ENCODE data around the gene KDM7A.
"Not testable (repeated sequence)": the region's sequence is repeated elsewhere in the genome, so short reads cannot be mapped to it uniquely, and the experiment has no call there.

The KDM7A gene

DNA sequence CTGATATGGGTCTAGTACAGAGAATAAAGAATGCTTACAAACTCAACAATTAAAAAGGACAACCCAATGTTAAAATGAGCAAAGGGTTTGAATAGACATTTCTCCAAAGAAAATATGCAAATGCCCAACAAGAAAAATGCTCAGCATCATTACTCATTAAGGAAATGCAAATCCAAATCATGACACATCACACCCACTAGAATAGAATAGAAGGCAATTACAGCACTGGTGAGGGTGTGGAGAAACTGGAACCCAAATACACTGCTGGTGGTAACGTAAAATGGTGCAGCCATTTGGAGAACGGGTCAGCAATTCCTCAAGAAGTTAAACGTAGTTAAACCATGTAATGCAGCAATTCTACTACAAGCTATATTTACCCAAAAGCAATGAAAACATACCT, 53.8 kb downstream of the KDM7A start:
- peaks cover 19 to 56% (median 42%) of the 10 kb centered on the region in 3 donors for H3K36me3 ChIP-seq
- H3K9me3 ChIP-seq: no peaks in the 10 kb centered on the region
- H3K4me3 ChIP-seq: no peak overlapping the region
- DNase-seq: no peak
- H3K27me3 ChIP-seq: no peaks in the 10 kb centered on the region
- intact Hi-C loops (cut with DNase I; ENCODE audit: low total_unique reads): no loop called here
- no peaks in the 10 kb centered on the region for H3K4me1 ChIP-seq
- TF ChIP-seq, protein P1, sequence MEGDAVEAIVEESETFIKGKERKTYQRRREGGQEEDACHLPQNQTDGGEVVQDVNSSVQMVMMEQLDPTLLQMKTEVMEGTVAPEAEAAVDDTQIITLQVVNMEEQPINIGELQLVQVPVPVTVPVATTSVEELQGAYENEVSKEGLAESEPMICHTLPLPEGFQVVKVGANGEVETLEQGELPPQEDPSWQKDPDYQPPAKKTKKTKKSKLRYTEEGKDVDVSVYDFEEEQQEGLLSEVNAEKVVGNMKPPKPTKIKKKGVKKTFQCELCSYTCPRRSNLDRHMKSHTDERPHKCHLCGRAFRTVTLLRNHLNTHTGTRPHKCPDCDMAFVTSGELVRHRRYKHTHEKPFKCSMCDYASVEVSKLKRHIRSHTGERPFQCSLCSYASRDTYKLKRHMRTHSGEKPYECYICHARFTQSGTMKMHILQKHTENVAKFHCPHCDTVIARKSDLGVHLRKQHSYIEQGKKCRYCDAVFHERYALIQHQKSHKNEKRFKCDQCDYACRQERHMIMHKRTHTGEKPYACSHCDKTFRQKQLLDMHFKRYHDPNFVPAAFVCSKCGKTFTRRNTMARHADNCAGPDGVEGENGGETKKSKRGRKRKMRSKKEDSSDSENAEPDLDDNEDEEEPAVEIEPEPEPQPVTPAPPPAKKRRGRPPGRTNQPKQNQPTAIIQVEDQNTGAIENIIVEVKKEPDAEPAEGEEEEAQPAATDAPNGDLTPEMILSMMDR (IDR thresholded peaks at IDR 0.05): no peak
- no peak overlapping the region for H3K27ac ChIP-seq

DNA sequence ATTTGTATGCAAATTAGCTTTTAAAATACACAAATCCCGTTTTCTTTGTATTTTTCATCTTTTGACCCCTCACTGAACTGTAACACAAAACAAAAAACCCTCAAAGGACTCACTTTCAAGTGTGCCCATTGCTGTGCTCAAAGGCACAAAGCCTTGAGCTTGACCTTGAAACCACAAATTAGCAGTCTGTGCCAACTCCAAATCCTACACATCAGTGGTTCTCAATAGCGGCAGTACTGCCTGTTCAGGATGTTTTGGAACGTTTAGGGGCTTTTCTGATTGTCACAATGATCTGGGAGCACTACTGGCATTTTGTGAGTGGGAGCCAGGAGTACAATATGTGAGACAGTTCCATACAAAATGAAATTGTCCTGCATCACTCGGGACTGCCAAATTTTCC, 55.5 kb downstream of the KDM7A start:
- Histone ChIP-seq H3K4me3 (no peak overlapping the region), H3K27ac (no peak overlapping the region), H3K4me1 (no peaks in the 10 kb centered on the region), H3K27me3 (no peaks in the 10 kb centered on the region), H3K36me3 (peaks cover 19 to 58% (median 32%) of the 10 kb centered on the region in 3 donors), H3K9me3 (no peaks in the 10 kb centered on the region)
- intact Hi-C loops (cut with DNase I; ENCODE audit: low total_unique reads): no loop called here
- no peak for DNase-seq
- TF ChIP-seq, protein P1 (IDR thresholded peaks at IDR 0.05): no peak

DNA sequence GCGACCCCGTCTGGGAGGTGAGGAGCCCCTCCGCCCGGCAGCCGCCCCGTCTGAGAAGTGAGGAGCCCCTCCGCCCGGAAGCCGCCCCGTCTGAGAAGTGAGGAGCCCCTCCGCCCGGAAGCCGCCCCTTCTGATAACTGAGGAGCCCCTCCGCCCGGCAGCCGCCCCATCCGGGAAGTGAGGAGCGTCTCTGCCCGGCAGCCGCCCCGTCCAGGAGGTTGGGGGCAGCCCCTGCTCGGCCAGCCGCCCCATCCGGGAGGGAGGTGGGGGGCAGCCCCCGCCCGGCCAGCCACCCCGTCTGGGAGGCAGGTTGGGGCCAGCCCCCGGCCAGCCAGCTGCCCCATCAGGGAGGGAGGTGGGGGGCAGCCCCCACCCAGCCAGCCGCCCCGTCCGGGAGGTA, 62.0 kb downstream of the KDM7A start:
- intact Hi-C loops (cut with DNase I; ENCODE audit: low total_unique reads); H3K27me3 ChIP-seq; H3K27ac ChIP-seq; H3K4me3 ChIP-seq; DNase-seq; H3K4me1 ChIP-seq; H3K9me3 ChIP-seq: not testable (repeated sequence)
- peaks cover 28 to 53% (median 53%) of the 10 kb centered on the region in 3 donors for H3K36me3 ChIP-seq

DNA sequence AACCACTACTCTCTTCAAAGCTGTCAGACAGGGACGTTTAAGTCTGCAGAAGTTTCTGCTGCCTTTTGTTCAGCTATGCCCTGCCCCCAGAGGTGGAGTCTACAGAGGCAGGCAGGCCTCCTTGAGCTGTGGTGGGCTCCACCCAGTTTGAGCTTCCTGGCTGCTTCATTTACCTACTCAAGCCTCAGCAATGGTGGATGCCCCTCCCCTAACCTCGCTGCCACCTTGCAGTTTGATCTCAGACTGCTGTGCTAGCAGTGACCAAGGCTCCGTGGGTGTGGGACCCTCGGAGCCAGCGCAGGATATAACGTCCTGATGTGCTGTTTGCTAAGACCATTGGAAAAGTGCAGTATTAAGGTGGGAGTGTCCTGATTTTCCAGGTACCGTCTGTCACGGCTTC, 68.0 kb downstream of the KDM7A start:
- DNase-seq; intact Hi-C loops (cut with DNase I; ENCODE audit: low total_unique reads); H3K27me3 ChIP-seq; H3K9me3 ChIP-seq; H3K27ac ChIP-seq; H3K4me1 ChIP-seq; H3K4me3 ChIP-seq: not testable (repeated sequence)
- peaks cover 33 to 51% (median 46%) of the 10 kb centered on the region in 3 donors for H3K36me3 ChIP-seq

DNA sequence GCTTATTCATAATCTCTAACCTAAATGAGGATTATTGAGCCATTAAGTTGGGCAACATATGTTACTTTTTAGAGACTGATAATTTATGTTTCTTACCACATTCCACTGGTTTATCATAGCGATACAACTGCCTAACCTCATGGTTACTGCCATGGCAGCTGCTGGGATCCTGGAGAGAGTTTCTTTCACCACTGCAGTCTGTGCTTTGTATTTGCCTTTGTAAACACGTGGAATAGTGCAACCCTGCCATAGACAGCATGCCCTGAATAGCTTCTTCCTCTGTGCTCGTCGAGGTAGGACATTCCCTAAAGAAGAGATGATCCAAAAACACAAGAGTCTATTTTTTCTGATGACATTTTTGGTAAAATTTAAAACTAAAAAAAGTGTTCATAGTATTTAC, 80.3 kb downstream of the KDM7A start:
- no peak overlapping the region for H3K4me3 ChIP-seq
- intact Hi-C loops (cut with DNase I; ENCODE audit: low total_unique reads): no loop called here
- H3K27me3 ChIP-seq: no peaks in the 10 kb centered on the region
- DNase-seq: no peak
- TF ChIP-seq, protein P1 (IDR thresholded peaks at IDR 0.05): no peak
- no peak overlapping the region for H3K27ac ChIP-seq
- H3K36me3 ChIP-seq: peaks cover 73 to 99% (median 82%) of the 10 kb centered on the region in 3 donors
- no peaks in the 10 kb centered on the region for H3K9me3 ChIP-seq
- H3K4me1 ChIP-seq: no peaks in the 10 kb centered on the region

DNA sequence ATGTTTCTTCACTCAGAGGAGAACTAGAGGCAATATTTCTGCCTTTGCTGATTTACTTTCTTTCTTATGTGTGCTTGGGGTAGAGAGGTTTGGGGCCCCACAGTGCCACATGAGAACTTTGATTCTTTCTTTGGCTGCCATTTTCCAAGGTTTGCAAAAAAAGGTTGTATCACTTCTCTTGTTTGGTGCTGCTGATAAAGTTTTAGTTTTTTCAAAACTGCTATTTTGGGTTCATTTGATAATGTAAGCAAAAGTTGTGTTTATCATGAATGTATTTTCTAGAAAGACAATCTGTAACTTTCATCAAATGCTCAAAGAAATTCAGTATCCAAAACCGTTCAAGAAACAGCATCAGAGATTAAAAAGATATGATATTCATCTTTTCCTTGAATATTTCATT, 83.4 kb downstream of the KDM7A start:
- Histone ChIP-seq H3K4me1 (no peaks in the 10 kb centered on the region), H3K9me3 (no peaks in the 10 kb centered on the region), H3K4me3 (no peak overlapping the region), H3K27me3 (no peaks in the 10 kb centered on the region), H3K27ac (no peak overlapping the region), H3K36me3 (peaks cover 76 to 85% (median 76%) of the 10 kb centered on the region in 3 donors)
- no peak for DNase-seq
- intact Hi-C loops (cut with DNase I; ENCODE audit: low total_unique reads): no loop called here
- TF ChIP-seq, protein P1 (IDR thresholded peaks at IDR 0.05): no peak

DNA sequence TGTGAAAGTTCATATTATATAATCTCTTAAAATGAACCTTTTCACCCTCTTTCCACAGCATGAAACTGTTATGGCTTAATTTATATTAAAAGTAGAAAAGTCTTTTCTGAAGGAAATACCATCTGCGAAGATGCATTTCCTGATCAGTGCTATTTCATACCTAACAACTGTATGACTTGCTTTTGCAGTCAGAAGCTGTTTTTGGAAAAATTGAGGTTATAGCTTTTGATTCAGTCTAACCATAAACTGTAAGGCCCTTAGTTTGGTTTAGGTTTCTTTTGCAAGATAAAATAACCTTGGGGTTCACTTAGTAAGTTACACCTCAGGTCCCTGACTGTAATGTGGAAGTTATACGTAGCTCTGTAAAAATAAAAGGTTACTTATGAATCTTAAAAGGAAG, 91.3 kb downstream of the KDM7A start:
- Histone ChIP-seq H3K27ac (no peak overlapping the region), H3K9me3 (no peaks in the 10 kb centered on the region)

More for the DNA sequence above, 91.3 kb downstream of the KDM7A start:
- H3K4me1 ChIP-seq: no peaks in the 10 kb centered on the region
- peaks cover 6 to 18% (median 15%) of the 10 kb centered on the region in 3 donors for H3K36me3 ChIP-seq
- DNase-seq: no peak
- H3K27me3 ChIP-seq: no peaks in the 10 kb centered on the region
- TF ChIP-seq, protein P1 (IDR thresholded peaks at IDR 0.05): no peak
- intact Hi-C loops (cut with DNase I; ENCODE audit: low total_unique reads): no loop called here
- no peak overlapping the region for H3K4me3 ChIP-seq

Data from tibial artery (tissue), 4 donors.